Measurements from ENCODE around the gene OST4.

OST4 gene

GRCh38 chr2:27025861-27026851 is 45.3 kb downstream of the OST4 start:
- TF ChIP-seq CTCF (IDR thresholded peaks at IDR 0.05; ENCODE audit: control insufficient read depth, insufficient read depth, low read depth, low read length, missing control alignments), result no peak
- no peak overlapping the region for H3K4me3 ChIP-seq (ENCODE audit: control insufficient read depth, low read depth, low read length)
- DNase-seq (ENCODE audit: low read depth), result no peak

GRCh38 chr2:27025281-27025800 is 46.1 kb downstream of the OST4 start:
- H3K4me3 ChIP-seq (ENCODE audit: control insufficient read depth, low read depth, low read length), result no peak overlapping the region

GRCh38 chr2:27024812-27025211 is 46.6 kb downstream of the OST4 start:
- no peak for TF ChIP-seq CTCF (IDR thresholded peaks at IDR 0.05; ENCODE audit: control insufficient read depth, insufficient read depth, low read depth, low read length, missing control alignments)
- DNase-seq (ENCODE audit: low read depth), result no peak
- H3K4me3 ChIP-seq (ENCODE audit: control insufficient read depth, low read depth, low read length), result no peak overlapping the region

More at GRCh38 chr2:27025281-27025800, 46.1 kb downstream of the OST4 start:
- no peak for TF ChIP-seq CTCF (IDR thresholded peaks at IDR 0.05; ENCODE audit: control insufficient read depth, insufficient read depth, low read depth, low read length, missing control alignments)
- DNase-seq (ENCODE audit: low read depth), result no peak

- H3K4me3 ChIP-seq (ENCODE audit: control insufficient read depth, low read depth, low read length), result no peak overlapping the region
- no peak for DNase-seq (ENCODE audit: low read depth)
- no peak for TF ChIP-seq CTCF (IDR thresholded peaks at IDR 0.05; ENCODE audit: control insufficient read depth, insufficient read depth, low read depth, low read length, missing control alignments)
Observed at GRCh38 chr2:27024188-27024587, 47.3 kb downstream of the OST4 start.

- TF ChIP-seq CTCF (IDR thresholded peaks at IDR 0.05; ENCODE audit: control insufficient read depth, insufficient read depth, low read depth, low read length, missing control alignments), result no peak
- no peak overlapping the region for H3K4me3 ChIP-seq (ENCODE audit: control insufficient read depth, low read depth, low read length)
- no peak for DNase-seq (ENCODE audit: low read depth)
Observed at GRCh38 chr2:27023740-27024139, 47.7 kb downstream of the OST4 start.

- TF ChIP-seq CTCF (IDR thresholded peaks at IDR 0.05; ENCODE audit: control insufficient read depth, insufficient read depth, low read depth, low read length, missing control alignments), result no peak
- no peak overlapping the region for H3K4me3 ChIP-seq (ENCODE audit: control insufficient read depth, low read depth, low read length)
- DNase-seq (ENCODE audit: low read depth), result no peak
Observed at GRCh38 chr2:27021253-27022049, 50.0 kb downstream of the OST4 start.
